Kidney (tissue), 14 donors: ENCODE data around the gene RAD51B. TPM values are rescaled to one million over a fixed set of nuclear protein-coding genes. Genes with fewer than 3 reads are reported as not detected.

ENCODE experiments used
- DNase-seq, 5 donors: peaks; one replicate each; pipeline ENCODE4 v3.0.0-alpha.2; 2013 to 2020
- FAIRE-seq: peaks from 2 replicates; lab custom pipeline; 2012; peaks lifted over from hg19 to GRCh38; lab: Jason Lieb, UNC
- H3K27ac ChIP-seq, 2 donors: one replicate each; pipeline ENCODE4 v1.7.0; 2013; ENCODE audit warnings: low read depth in 2 of 2, low read length in 2 of 2, inconsistent platforms in 1 of 2
- H3K27me3 ChIP-seq: one replicate; pipeline ENCODE4 v1.7.1; 2013; ENCODE audit warnings: low read length, inconsistent platforms; ENCODE audit not compliant: control insufficient read depth, insufficient read depth
- H3K36me3 ChIP-seq, 3 donors: one replicate each; pipeline versions ENCODE4 v1.7.0 to v1.7.1; 2013; ENCODE audit warnings: low read length in 3 of 3, control low read depth in 1 of 3, inconsistent platforms in 1 of 3; ENCODE audit not compliant: insufficient read depth in 3 of 3, control insufficient read depth in 2 of 3
- H3K4me1 ChIP-seq, 3 donors: one replicate each; pipeline versions ENCODE4 v1.7.0 to v1.7.1; 2013; ENCODE audit warnings: low read length in 3 of 3, inconsistent platforms in 1 of 3, low read depth in 1 of 3; ENCODE audit not compliant: control insufficient read depth in 2 of 3, insufficient read depth in 2 of 3
- H3K4me3 ChIP-seq, 3 donors: one replicate each; pipeline versions ENCODE4 v1.7.0 to v1.8.1; 2013; ENCODE audit warnings: low read length in 3 of 3, control low read depth in 1 of 3, inconsistent platforms in 1 of 3
- H3K9ac ChIP-seq, 3 donors: one replicate each; pipeline versions ENCODE4 v1.7.0 to v1.7.1; 2013; ENCODE audit warnings: low read length in 3 of 3, control low read depth in 1 of 3, inconsistent platforms in 1 of 3
- H3K9me3 ChIP-seq, 3 donors: one replicate each; pipeline versions ENCODE4 v1.7.0 to v1.7.1; 2013; ENCODE audit warnings: low read length in 3 of 3, control low read depth in 1 of 3, inconsistent platforms in 1 of 3; ENCODE audit not compliant: control insufficient read depth in 2 of 3, insufficient read depth in 1 of 3
- intact Hi-C: fragments of 100-400 bp; cut with DNase I; formaldehyde crosslinking; loops from one replicate; pipeline ENCODE4 v1.11.1; 2022
- polyA plus RNA-seq: library from polyadenylated mRNA; stranded (reverse); fragments of 350-450 nt; fragmentation: Illumina TruSeq; extraction: RNeasy Lipid Tissue Mini Kit (QIAGEN cat#74804); gene quantifications from one replicate; pipeline ENCODE4 v1.2.3, GENCODE V29; 2014; ENCODE audit warnings: low read depth, low replicate concordance; ENCODE audit not compliant: insufficient read depth
- total RNA-seq: library from RNA; stranded (reverse); fragmentation: NEBNext Ultra II Directional; extraction: Animal tissue kit (Norgen Biotek cat#: 25700); gene quantifications from one replicate; pipeline ENCODE4 v1.2.1, GENCODE V29; 2021
- TF ChIP-seq, protein P1 (sequence below): IDR thresholded peaks from 3 replicates; pipeline ENCODE4 v1.5.1; 2012; ENCODE audit warnings: mild to moderate bottlenecking, moderate library complexity, borderline replicate concordance; ENCODE audit not compliant: insufficient read depth; ENCODE audit errors: extremely low read depth
- donor health status: control.
- donor health status: control.
- donor health status: control.
- donor health status: control.
- donor health status: control.
- donor health status: DM: yes; HTN: yes; CAD: no.
- donor health status: Normal renal cell carcinoma (clear cell type).

The RAD51B gene
- total and polyA plus RNA-seq, 2 donors from 2014 or later: 6.9 to 18.0 TPM

DNA sequence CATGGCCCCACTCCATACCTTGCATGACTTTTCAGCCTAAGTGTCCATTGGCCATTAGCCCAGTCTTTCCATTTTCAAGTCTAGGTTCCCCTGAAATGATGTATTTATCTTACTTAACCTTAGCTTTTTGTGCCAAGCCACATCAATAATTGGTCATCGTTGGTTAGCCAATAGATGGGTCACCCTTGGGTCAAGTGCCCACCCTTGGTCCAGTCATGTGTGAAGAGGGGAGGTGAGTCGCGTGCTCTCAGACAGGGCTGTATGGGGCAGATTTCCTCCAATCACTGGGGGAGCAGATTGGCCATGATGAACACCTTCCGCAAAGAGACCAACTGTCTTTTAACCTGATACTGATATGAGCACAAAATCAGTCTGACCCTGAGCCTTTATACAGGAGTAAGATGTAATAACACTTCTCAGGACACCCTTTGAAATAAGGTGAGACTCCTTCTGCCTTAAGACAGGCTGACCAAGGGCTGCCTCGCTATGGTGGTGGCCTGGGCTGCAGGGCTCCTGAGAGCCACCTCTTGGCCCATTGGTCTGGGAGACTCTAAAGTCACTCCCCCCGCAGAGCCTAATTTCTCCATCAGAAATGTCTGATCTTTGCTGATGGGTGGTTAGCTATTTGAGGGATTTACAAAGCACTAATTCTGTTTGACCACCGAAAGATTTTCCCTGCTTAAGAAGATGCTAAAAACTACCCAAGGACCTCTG lies 830.1 kb downstream of the RAD51B start:
- H3K27ac ChIP-seq: no peak overlapping the region

DNA sequence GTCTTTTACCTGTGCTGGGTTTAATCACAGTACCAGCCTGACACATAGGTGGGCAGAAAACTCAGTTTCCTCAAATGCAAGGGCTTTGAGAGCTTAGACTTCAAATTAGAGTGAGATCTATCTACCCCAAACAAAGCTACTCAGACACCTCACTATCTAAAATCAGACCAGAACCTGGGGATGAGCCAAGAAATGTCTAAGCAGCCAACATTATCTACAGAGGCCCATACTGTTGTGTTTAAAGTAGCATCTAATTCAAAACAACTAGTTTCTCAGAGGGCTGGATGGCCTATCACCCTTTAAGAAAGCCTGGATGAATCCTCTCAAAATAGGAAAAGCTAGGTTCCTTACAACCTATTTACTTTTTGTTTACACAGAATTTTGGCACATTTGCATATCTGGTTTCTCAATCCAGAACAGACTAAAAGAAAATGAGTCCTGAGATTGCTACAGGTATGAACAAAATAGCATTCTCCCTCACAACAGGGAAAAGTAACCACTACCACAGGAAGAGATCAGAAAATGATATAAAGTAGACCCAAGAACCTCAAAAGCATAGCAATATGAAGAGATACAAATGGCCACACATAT lies 830.9 kb downstream of the RAD51B start:
- intact Hi-C loops: no loop called here
- H3K9ac ChIP-seq: no peak overlapping the region
- FAIRE-seq (no peak), DNase-seq (no peak)
- peaks cover 0 to 3% (median 0%) of the 10 kb centered on the region in 3 donors for H3K4me1 ChIP-seq
- no peaks in the 10 kb centered on the region for H3K9me3 ChIP-seq
- H3K4me3 ChIP-seq: no peak overlapping the region
- no peaks in the 10 kb centered on the region for H3K27me3 ChIP-seq
- TF ChIP-seq, protein P1, sequence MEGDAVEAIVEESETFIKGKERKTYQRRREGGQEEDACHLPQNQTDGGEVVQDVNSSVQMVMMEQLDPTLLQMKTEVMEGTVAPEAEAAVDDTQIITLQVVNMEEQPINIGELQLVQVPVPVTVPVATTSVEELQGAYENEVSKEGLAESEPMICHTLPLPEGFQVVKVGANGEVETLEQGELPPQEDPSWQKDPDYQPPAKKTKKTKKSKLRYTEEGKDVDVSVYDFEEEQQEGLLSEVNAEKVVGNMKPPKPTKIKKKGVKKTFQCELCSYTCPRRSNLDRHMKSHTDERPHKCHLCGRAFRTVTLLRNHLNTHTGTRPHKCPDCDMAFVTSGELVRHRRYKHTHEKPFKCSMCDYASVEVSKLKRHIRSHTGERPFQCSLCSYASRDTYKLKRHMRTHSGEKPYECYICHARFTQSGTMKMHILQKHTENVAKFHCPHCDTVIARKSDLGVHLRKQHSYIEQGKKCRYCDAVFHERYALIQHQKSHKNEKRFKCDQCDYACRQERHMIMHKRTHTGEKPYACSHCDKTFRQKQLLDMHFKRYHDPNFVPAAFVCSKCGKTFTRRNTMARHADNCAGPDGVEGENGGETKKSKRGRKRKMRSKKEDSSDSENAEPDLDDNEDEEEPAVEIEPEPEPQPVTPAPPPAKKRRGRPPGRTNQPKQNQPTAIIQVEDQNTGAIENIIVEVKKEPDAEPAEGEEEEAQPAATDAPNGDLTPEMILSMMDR: no peak
- H3K27ac ChIP-seq: no peak overlapping the region
- no peaks in the 10 kb centered on the region for H3K36me3 ChIP-seq

More for the DNA sequence above, 830.1 kb downstream of the RAD51B start:
- Histone ChIP-seq H3K36me3 (no peaks in the 10 kb centered on the region), H3K4me1 (peaks cover 0 to 3% (median 0%) of the 10 kb centered on the region in 3 donors), H3K9ac (no peak overlapping the region), H3K4me3 (no peak overlapping the region), H3K9me3 (no peaks in the 10 kb centered on the region), H3K27me3 (no peaks in the 10 kb centered on the region)
- TF ChIP-seq, protein P1: no peak
- intact Hi-C loops: no loop called here
- FAIRE-seq (no peak), DNase-seq (peak in 2 of 5 donors; percentile 4 to 24)

DNA sequence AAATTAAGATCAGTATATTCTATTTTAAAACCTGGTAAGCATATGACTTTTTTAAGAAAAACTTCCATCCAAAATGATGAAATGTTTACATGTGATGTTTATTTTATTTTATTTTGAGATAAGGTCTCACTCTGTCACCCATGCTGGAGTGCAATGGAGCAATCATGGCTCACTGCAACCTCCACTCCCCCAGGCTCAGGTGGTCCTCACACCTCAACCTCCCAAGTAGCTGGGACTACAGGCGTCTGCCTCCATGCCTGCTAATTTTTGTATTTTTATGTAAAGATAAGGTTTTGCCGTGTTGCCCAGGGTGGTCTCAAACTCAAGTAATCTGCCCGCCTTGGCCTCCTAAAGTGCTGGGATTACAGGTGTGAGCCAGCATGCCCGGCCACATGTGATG lies 831.5 kb downstream of the RAD51B start:
- H3K36me3 ChIP-seq: no peaks in the 10 kb centered on the region
- peaks cover 0 to 3% (median 0%) of the 10 kb centered on the region in 3 donors for H3K4me1 ChIP-seq
- no peak overlapping the region for H3K4me3 ChIP-seq
- H3K9me3 ChIP-seq: no peaks in the 10 kb centered on the region
- intact Hi-C loops: no loop called here
- DNase-seq (peak in 1 of 5 donors; percentile 20), FAIRE-seq (no peak)
- TF ChIP-seq, protein P1: no peak
- H3K9ac ChIP-seq: no peak overlapping the region
- H3K27ac ChIP-seq: no peak overlapping the region
- H3K27me3 ChIP-seq: no peaks in the 10 kb centered on the region
